Parathyroid adenoma (tissue), 2 donors: Measurements from ENCODE around the gene OR51V1.

Experiments
- H2AFZ ChIP-seq: fragments of 300-600 bp; sonication (generic); one replicate; pipeline ENCODE4 v1.7.0; 2017; ENCODE audit warnings: antibody characterized with exemption, mild to moderate bottlenecking
- H3K27ac ChIP-seq: fragments of 300-600 bp; sonication (generic); one replicate; pipeline ENCODE4 v1.7.0; 2017
- H3K27me3 ChIP-seq: fragments of 300-600 bp; sonication (generic); one replicate; pipeline ENCODE4 v1.7.0; 2017; ENCODE audit warnings: low read length; ENCODE audit not compliant: control insufficient read depth, insufficient read depth
- H3K36me3 ChIP-seq: fragments of 300-600 bp; sonication (generic); one replicate; pipeline ENCODE4 v1.7.0; 2017; ENCODE audit warnings: low read length; ENCODE audit not compliant: control insufficient read depth, insufficient read depth
- H3K4me1 ChIP-seq: fragments of 300-600 bp; sonication (generic); one replicate; pipeline ENCODE4 v1.7.0; 2017; ENCODE audit warnings: control low read depth
- H3K4me2 ChIP-seq: fragments of 300-600 bp; sonication (generic); one replicate; pipeline ENCODE4 v1.7.0; 2017; ENCODE audit warnings: low read length
- H3K4me3 ChIP-seq: fragments of 300-600 bp; sonication (generic); one replicate; pipeline ENCODE4 v1.7.0; 2017; ENCODE audit warnings: low read depth, low read length
- H3K79me2 ChIP-seq: fragments of 300-600 bp; sonication (generic); one replicate; pipeline ENCODE4 v1.7.0; 2017; ENCODE audit warnings: control low read depth
- H3K9ac ChIP-seq: fragments of 300-600 bp; sonication (generic); one replicate; pipeline ENCODE4 v1.7.0; 2017; ENCODE audit warnings: mild to moderate bottlenecking
- H3K9me3 ChIP-seq: fragments of 300-600 bp; sonication (generic); one replicate; pipeline ENCODE4 v1.7.0; 2017; ENCODE audit warnings: low read length; ENCODE audit not compliant: control insufficient read depth
- CTCF ChIP-seq: fragments of 300-600 bp; sonication (generic); IDR thresholded peaks from one replicate; pipeline ENCODE4 v1.7.0; 2017; ENCODE audit warnings: antibody characterized with exemption, mild to moderate bottlenecking
- donor health status: primary hyperparathyroidism.

Gene OR51V1

GRCh38 chr11:5240458-5240857, 40.0 kb upstream of the OR51V1 start:
- Histone ChIP-seq H3K79me2 (no peaks in the 10 kb centered on the region), H3K4me1 (no peaks in the 10 kb centered on the region), H3K27me3 (no peaks in the 10 kb centered on the region), H3K36me3 (no peaks in the 10 kb centered on the region), H3K9ac (no peak overlapping the region), H3K9me3 (no peaks in the 10 kb centered on the region), H3K4me2 (no peak overlapping the region), H2AFZ (no peak overlapping the region), H3K4me3 (no peak overlapping the region), H3K27ac (no peak overlapping the region)
- TF ChIP-seq CTCF = no peak

- Histone ChIP-seq H3K4me3 (no peak overlapping the region), H3K4me2 (no peak overlapping the region), H3K27ac (no peak overlapping the region), H2AFZ (no peak overlapping the region), H3K79me2 (no peaks in the 10 kb centered on the region), H3K4me1 (no peaks in the 10 kb centered on the region), H3K27me3 (no peaks in the 10 kb centered on the region), H3K9ac (no peak overlapping the region), H3K9me3 (no peaks in the 10 kb centered on the region), H3K36me3 (no peaks in the 10 kb centered on the region)
- TF ChIP-seq CTCF = no peak
Measured at GRCh38 chr11:5240056-5240455, 39.6 kb upstream of the OR51V1 start.

GRCh38 chr11:5239046-5239445, 38.6 kb upstream of the OR51V1 start:
- H3K36me3 ChIP-seq = no peaks in the 10 kb centered on the region
- no peaks in the 10 kb centered on the region for H3K9me3 ChIP-seq
- no peaks in the 10 kb centered on the region for H3K79me2 ChIP-seq
- H3K4me1 ChIP-seq = no peaks in the 10 kb centered on the region
- no peak for TF ChIP-seq CTCF
- H2AFZ ChIP-seq = no peak overlapping the region
- no peak overlapping the region for H3K4me3 ChIP-seq
- H3K9ac ChIP-seq = no peak overlapping the region
- H3K4me2 ChIP-seq = no peak overlapping the region
- H3K27ac ChIP-seq = no peak overlapping the region
- H3K27me3 ChIP-seq = no peaks in the 10 kb centered on the region

GRCh38 chr11:5238486-5238885, 38.0 kb upstream of the OR51V1 start:
- H3K27ac ChIP-seq = no peak overlapping the region
- no peak overlapping the region for H3K4me2 ChIP-seq
- H3K27me3 ChIP-seq = no peaks in the 10 kb centered on the region
- H3K36me3 ChIP-seq = no peaks in the 10 kb centered on the region
- no peak for TF ChIP-seq CTCF
- H2AFZ ChIP-seq = no peak overlapping the region
- H3K4me1 ChIP-seq = no peaks in the 10 kb centered on the region
- H3K79me2 ChIP-seq = no peaks in the 10 kb centered on the region
- H3K4me3 ChIP-seq = no peak overlapping the region
- no peak overlapping the region for H3K9ac ChIP-seq
- H3K9me3 ChIP-seq = no peaks in the 10 kb centered on the region

GRCh38 chr11:5237420-5237819, 36.9 kb upstream of the OR51V1 start:
- Histone ChIP-seq H3K4me1 (no peaks in the 10 kb centered on the region), H3K4me3 (no peak overlapping the region), H3K79me2 (no peaks in the 10 kb centered on the region), H3K4me2 (no peak overlapping the region), H3K27ac (no peak overlapping the region), H3K9ac (no peak overlapping the region), H3K36me3 (no peaks in the 10 kb centered on the region), H2AFZ (no peak overlapping the region), H3K27me3 (no peaks in the 10 kb centered on the region), H3K9me3 (no peaks in the 10 kb centered on the region)
- no peak for TF ChIP-seq CTCF
